Measurements from ENCODE around the gene IKZF1. TPM values are rescaled to one million over a fixed set of nuclear protein-coding genes. Genes with fewer than 3 reads are reported as not detected.

IKZF1 gene
- total and polyA plus RNA-seq, 2 of the 13 experiments (the other 11 are each of a cell fraction or from before 2014, with no cell fraction given), result not detected

- TF ChIP-seq STAT6 (CRISPR knock-in tag; IDR thresholded peaks at IDR 0.05; ENCODE audit: borderline replicate concordance) (no peak), ZNF567 (CRISPR knock-in tag; IDR thresholded peaks at IDR 0.05; ENCODE audit: borderline replicate concordance) (no peak), ZBTB7A (CRISPR knock-in tag; IDR thresholded peaks at IDR 0.05) (no peak)
These were observed 95.6 kb downstream of the IKZF1 start (continued) for GRCh38 chr7:50400114-50400513.

GRCh38 chr7:50404392-50404791 is 99.9 kb downstream of the IKZF1 start:
- POLR2A ChIA-PET, result no interaction called here
- H3K27me3 ChIP-seq (ENCODE audit: control insufficient read depth in 1 of 2, insufficient read depth in 2 of 2, low read length in 2 of 2), result peaks cover 0 to 37% of the 10 kb centered on the region in 2 experiments; a peak in 2 of 5 replicates
- intact Hi-C loops (cut with micrococcal nuclease; ENCODE audit: unreplicated experiment) (no loop called here), in situ Hi-C loops (cut with HindIII; ENCODE audit: extremely low pct_ligation_motif_present, low pct_unique_long_range_greater_than_20kb) (no loop called here)
- CTCF ChIA-PET (ENCODE audit: low intra/inter-chr PET ratio, low total read pairs), result no interaction called here
- H3K4me3 ChIP-seq (replicated peaks in 1 of 3; ENCODE audit: insufficient read depth in 1 of 3, low read depth in 2 of 3, low read length in 3 of 3), result no peak overlapping the region
- no TSS peak for BruUV-seq (replicated peaks)
- H3K36me3 ChIP-seq (replicated peaks in 1 of 2; ENCODE audit: control insufficient read depth in 1 of 2, insufficient read depth in 2 of 2, low read length in 2 of 2), result no peaks in the 10 kb centered on the region
- no peaks in the 10 kb centered on the region for H4K20me1 ChIP-seq (ENCODE audit: insufficient read depth, low read length)
- FAIRE-seq, result no peak
- DNase-seq (ENCODE audit: low spot score), result no peak
- H3K79me2 ChIP-seq (ENCODE audit: insufficient read depth, low read length), result no peaks in the 10 kb centered on the region
- H2AFZ ChIP-seq (ENCODE audit: low read length), result no peak overlapping the region
- H3K9ac ChIP-seq (ENCODE audit: insufficient read depth, low read depth, low read length), result no peak overlapping the region
- no peak overlapping the region for H3K4me2 ChIP-seq (ENCODE audit: low read depth, low read length)
- no peaks in the 10 kb centered on the region for H3K9me3 ChIP-seq (ENCODE audit: low read length)
- no peaks in the 10 kb centered on the region for H3K4me1 ChIP-seq (ENCODE audit: insufficient read depth, low read length)
- peak; percentile 97 for ATAC-seq
- H3K27ac ChIP-seq (ENCODE audit: extremely low read length, insufficient read depth, low read length), result no peak overlapping the region
- 9% methylated on average over 7 of the region's 7 CpGs for WGBS (ENCODE audit: low lambda C conversion rate)
- TF ChIP-seq TCF7 (IDR thresholded peaks at IDR 0.05; ENCODE audit: low read depth) (no peak), DZIP1 (CRISPR knock-in tag; IDR thresholded peaks at IDR 0.05) (no peak), ZNF589 (CRISPR knock-in tag; conservative IDR thresholded peaks at IDR 0.05) (no peak), RFXAP (CRISPR knock-in tag; IDR thresholded peaks at IDR 0.05; ENCODE audit: borderline replicate concordance) (no peak), JUND (CRISPR knock-in tag; IDR thresholded peaks at IDR 0.05) (no peak), KMT2B (CRISPR knock-in tag; IDR thresholded peaks at IDR 0.05) (no peak), CBX2 (IDR thresholded peaks at IDR 0.05; ENCODE audit: low read depth, low read length) (no peak), CBX2 (CRISPR knock-in tag; IDR thresholded peaks at IDR 0.05; ENCODE audit: low read depth) (no peak), ETV5 (CRISPR knock-in tag; IDR thresholded peaks at IDR 0.05; ENCODE audit: borderline replicate concordance) (no peak), ZFP36 (IDR thresholded peaks at IDR 0.05; ENCODE audit: borderline replicate concordance, low read depth, low read length, partially characterized antibody) (no peak), ZNF609 (CRISPR knock-in tag; IDR thresholded peaks at IDR 0.05; ENCODE audit: borderline replicate concordance) (no peak)
